GM19463 (cell line): Measurements from ENCODE around the gene RAB7B.
"Not testable (repeated sequence)": the region's sequence is repeated elsewhere in the genome, so short reads cannot be mapped to it uniquely, and the experiment has no call there.

Experiments used
- ATAC-seq: cut with Tn5 transposase; IDR thresholded peaks from one replicate; pipeline ENCODE4 v1.9.1; 2021; ENCODE audit warnings: mild to moderate bottlenecking, moderate library complexity; ENCODE audit not compliant: unreplicated experiment

RAB7B gene

DNA sequence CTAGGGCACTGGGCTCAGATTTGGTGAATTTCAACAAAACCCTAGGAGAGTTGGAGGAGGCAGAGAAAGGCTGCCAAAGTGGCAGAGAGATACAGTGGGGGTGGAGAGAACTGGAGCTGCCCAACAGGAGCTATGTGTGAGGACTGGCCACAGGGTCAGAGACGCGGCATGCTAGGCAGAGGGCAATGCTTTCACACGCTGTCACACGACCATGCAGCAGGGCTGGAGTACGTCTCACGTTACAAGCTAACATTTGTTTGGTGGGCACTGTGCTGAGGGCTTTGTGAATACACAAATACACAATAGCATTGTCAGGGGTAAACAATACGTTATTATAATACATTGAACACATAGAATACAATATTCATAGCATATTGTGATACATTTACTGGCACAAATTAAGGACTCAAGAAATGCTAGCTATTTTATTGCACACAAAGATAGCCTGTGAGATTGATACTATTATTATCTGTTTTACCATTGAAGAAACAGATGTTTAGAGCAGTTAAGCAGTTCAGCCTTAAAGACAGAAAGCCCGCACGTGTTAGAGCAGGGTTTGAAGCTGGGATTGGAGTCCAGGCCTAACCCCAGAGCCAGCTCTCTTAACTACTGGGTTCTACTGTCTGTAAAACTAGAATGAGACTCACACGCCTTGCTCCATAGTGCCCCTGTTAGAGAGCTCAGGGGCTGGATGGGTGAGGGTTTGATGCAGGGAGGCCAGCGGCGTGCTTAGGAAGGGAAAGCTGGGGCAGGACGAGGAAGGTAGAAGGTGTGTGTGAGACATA, 4.5 kb downstream of the RAB7B start:
- ATAC-seq, result no peak

DNA sequence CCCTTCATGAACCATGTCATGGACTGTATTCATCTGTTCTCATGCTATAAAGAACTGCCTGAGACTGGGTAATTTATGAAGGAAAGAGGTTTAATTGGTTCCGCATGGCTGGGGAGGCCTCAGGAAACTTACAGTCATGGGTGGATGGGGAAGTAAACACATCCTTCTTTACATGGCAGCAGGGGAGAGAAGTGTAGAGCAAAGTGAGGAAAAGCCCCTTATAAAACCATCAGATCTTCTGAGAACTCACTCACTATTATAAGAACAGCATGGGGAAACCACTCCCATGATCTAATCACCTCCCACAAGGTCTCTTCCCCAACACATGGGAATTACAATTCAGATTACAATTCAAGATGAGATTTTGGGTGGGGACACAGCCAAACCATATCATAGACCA, 6.6 kb downstream of the RAB7B start:
- not testable (repeated sequence) for ATAC-seq

DNA sequence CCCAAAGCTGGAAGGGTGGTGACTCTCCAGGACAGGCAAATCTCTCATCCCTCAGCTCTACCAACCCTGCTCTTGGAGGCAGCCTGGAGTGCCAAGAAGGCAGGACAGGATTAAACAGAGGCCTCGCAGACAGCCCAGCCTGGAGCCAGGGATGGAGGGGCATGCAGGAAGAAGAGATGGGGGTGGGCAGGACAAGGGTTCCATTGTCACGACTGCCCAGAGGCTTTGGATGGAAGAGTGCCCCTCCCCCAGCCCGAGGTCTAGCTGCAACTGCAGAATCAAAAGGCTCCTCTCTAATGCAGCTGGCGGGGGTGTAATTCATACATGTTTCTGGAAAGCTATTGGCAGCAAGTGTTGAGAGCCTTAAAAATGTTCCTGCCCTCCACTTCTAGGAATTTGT, 8.8 kb downstream of the RAB7B start:
- no peak for ATAC-seq

DNA sequence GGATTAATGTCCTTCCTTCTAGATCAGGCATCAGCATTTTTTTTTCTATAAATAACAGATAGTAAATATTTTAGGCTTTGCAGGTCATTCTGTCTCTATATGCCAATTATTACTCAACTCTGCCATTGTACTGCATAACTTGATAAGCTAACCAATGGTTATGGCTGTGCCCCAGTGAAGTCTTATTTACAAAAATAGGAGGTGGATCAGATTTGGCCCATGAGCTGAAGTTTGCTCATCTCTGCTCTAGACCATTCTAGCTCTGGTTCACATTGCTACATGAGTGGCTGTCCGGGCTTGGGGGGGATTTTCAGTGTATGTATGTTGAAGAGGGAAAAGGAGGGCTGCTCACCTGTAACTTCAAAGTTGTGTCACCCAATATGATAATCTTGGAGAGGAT, 10.1 kb downstream of the RAB7B start:
- no peak for ATAC-seq

DNA sequence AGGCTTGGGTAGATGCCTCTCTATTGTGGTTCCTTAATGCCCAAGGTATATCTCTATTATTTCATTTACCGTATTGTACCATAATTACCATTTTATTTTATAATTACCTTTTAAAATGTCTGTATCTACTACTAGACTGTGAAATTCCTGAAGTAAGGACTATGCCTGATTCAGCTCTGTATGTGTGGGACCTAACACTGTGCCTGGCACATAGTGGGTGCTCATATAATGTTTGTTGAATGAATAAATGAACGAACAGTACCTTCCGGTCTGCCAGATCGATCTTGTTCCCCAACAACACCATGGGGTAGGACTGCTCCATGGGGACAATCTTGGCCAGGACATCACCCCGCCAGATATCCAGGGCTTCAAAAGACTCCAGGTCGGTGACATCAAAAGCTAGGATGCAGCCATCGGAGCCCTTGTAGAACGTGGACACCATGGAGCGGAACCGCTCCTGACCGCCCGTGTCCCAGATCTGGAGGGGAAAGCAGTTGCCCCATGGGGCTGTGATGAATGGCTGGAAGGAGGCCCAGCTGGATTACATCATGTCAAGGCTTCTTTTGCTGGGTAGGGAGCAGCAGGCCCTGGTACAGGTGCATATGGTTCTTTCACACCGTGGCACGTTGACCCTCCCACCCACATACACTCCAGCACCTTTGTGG, 10.8 kb downstream of the RAB7B start:
- no peak for ATAC-seq

DNA sequence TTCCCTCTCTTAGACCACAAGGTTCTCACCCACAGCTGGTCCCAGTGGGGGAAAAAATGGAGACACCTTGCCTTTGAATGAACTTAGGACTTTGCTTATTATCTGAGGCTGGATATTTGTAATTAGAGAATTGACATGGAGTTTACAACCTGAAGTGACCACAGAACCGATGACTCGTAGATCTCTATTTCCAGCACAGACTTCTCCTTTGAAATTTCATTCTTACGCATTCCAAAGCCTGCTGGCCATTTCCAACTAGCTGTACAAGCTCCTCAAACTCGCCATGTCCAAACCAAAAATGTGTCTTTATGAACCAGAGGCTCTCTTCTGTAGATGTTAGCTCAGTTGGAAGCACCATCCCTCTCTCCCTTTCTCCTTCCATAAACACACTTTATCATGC, 12.0 kb downstream of the RAB7B start:
- no peak for ATAC-seq

DNA sequence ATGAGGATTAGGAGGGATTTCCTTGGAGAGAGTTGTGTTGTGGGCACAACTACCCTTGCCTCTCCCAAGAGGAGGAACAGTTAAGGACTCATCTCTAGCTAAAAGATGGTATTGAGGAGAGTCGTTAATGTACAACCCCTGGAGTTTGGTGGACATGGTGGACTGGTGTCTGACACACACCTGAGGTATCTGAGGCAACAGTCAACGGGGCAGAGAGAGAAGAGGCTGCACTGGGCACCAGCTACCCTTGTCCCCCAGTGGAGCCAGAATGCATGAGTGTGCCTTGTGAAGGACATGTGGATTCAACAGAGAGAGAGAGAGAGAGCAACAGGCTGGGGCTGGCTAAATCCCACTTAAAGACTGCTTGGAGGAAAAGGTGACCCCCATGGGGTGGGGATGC, 13.0 kb downstream of the RAB7B start:
- no peak for ATAC-seq

DNA sequence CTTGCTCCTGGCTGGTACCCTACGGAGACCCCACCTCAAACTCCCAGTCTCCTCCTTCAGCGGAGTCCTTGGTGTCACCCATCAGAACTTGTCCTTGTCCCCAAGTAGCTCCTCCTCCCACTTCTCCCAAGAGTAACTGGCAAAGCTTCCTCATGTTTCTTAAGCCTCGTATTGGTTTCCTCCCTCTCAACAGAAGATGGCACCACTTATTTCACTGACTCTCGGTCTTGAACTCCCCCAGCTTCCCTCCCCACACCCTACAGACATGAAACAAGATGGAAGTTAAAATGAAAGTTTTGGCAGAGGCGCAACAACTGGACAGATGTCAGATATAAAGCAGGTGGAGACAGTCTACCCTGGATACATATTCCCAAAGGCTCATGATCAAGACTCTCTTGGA, 13.4 kb downstream of the RAB7B start:
- no peak for ATAC-seq

DNA sequence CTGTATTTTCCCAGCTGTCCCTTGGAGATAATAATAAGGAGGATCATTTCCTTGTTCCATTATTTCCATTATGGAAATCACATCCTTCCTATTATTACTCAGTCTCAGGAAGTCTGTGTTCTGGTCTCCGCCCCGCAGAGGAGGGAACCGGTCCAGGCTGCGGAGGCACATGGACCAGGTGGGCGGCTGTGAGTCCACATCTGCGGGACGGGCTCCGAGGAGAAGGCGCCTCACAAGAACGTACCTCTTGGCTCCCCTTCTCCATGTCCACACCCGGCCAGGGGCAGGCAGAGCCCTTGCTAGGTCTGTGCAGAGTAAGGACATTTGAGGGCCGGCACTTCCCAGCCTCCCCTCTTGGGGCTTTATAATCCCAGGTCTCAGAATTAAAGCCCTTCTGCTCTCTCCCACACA, 14.6 kb downstream of the RAB7B start:
- ATAC-seq, result no peak

DNA sequence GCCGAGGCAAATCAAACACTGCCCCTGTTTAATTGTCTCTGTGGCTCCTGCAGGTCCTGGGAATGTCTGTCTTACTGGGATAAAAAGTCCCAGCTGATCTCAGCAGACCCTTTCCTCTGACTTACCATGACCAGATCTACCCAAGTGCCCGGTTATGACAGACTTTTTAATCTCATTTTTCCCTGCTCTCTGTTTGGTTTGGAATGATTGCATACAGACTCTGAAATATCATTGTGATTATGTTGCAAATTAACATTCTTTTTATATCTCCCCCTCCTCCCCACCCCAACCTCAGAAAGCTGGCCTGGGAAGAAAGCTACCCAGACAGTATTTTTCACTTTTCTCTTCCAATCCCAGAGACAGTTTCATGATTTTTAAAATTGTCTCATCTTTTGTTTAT, 16.3 kb downstream of the RAB7B start:
- ATAC-seq, result no peak

DNA sequence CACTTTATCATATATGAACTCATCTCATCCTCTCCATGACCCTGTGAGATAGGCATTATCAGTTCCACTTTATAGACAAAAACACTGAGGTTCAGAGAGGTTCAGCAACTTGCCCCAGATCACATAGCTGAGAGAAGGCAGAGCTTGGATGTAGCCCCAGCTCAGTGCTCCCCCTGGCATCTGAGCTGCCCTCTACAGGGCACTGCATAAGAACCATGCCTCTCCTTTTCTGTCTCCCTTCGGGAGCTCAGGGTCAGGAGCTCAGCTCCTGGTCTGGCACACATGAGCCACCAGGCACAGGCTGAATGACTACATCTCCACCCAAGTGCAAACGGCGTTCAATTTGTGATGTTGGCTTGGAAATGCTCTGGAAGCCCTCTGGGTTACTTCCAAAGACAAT, 16.9 kb downstream of the RAB7B start:
- no peak for ATAC-seq

DNA sequence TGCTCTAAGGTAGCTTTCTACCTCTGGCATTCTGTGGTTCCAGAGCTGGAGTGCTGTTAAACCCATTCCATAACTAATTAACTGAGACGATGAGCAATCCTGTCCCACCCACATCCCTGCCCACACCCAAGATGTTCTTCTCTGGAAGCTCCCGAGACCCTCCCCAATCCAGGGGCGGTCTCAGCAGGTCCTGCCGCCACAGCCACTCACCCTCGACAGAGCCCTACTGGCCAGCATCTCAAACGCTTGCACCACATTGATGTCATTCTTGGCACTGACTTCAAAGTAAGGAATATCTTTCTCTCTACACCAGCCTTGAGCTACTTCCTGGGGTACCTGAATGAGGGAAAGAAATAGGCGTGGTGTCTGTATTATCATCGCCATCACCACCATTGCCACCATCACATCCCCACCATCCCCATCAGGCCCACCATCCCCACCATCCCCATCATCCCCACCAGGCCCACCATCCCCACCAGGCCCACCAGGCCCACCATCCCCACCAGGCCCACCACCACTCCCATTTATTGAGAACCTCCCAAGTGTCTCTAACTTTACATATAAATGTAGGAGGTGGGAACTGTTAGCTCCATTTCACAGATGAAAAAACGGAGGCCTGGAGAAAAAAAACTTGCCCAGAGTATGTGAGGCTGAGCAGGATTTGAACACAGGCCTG, 17.7 kb downstream of the RAB7B start:
- ATAC-seq, result no peak

DNA sequence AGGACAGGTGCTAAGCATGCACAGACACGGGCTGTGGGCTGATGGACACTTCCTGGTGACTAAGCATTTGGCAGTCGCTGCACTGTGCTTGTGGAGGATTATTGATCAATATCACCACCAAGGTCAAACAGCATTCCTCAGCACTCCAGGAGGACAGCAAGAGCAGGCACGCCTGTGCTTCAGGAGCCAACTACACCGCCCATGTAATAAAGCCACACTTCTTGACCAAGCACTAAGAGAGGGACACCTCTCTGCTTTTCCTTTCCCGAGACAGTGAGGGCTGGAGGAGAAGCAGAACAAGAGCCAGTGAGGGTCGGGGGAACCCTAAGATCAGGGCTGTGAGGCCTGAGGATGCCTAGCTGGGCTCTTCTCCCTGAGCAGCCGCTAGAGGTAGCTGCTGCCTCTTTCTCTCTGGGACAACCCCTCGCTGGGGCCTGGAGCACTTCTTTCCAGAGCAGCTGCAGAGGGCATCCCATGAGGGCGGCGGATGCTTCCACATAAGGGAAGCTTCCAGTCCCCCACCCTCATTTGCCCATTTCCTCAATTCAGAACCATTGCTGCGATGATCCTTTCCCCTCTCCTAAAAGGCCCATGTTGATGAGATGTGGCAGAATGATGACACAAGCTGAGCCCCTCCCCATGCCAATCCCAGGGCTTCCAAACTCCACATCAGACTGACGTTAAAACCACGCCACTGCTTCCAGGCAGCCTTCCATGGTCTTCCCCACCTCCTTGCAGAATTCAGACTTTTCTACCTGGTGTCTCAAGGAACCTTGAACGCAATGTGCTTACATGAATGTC, 19.1 kb downstream of the RAB7B start:
- ATAC-seq, result no peak

DNA sequence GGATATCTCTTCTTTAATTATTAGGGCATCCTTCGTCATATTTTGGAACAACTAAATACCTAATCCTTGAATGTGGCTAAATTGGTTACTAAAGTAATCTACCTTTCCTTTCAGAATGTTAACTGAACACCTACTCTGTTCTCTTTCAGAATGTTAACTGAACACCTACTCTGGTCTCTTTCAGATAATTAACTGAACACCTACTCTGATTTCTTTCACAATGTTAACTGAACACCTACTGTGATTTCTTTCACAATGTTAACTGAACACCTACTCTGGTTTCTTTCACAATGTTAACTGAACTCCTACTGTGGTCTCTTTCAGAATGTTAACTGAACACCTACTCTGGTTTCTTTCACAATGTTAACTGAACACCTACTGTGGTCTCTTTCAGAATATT, 21.9 kb downstream of the RAB7B start:
- no peak for ATAC-seq

DNA sequence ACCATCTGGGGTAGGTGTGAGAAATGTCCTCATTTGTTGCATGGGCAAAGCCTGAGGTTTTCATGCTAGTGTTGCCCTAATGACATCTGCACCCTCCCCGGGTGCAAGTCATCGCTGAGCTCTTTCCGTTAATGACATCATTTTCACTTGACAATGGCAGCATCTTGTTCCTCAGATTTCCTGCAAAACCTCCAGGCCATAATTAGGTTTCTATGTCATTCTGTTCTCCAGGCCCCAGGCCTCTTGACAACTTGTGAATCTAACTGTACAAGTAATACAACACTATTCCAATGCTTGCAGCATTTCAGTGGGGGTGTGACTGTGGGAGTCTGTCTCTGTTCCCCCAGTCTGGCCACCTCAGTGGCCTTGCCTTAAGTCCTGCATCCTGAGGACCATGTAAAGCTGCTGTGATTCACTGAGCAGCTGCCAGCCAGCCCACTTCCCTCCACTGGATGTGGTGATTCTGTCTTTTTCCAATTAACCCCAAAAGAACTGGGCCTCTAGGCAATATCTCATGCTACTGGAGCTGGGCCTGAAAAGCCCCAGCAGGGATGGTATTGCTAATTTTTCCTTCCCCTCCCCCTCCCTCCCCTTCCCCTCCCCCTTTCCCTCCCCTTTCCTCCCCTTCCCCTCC, 22.8 kb downstream of the RAB7B start:
- ATAC-seq, result no peak

DNA sequence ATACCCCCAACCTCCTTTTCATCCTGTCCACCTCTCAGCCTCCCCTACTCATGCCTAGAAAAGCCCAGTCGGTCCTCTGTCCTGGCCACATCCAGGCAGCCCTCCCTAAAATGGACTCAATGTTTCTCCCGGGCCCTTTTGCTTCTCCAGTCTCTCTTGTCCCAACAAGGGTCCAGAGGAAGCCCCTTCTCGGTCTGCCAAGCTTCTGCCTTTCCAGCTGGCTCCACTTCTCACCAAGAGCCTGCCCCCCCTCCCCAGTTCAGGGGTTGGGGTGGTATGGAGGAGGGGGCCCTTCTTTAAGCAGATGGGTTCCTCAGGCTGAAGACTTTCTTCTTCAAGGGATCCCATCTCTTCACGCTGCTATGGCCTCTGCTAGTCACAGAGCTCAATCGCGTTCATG, 23.9 kb downstream of the RAB7B start:
- no peak for ATAC-seq

DNA sequence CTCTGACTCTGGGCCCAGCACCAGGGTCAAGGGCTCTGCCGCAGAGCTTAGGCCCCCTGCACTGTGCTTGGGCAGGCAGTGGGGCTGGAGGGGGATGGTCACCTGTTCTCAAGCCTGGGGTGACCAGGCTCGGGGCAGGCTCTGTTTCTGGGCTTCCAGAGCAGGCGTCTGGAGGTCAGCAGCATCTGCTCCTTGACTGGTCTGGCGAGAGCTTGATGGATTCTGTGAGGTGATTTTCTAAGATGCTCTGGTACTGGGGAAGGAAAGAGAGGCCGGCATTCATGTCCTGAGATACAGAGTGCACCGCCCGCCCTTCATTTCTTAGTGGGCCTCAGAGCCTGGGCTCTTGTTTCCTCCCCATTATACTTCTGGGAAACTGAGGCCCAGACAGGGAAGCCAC, 24.5 kb downstream of the RAB7B start:
- ATAC-seq, result no peak

DNA sequence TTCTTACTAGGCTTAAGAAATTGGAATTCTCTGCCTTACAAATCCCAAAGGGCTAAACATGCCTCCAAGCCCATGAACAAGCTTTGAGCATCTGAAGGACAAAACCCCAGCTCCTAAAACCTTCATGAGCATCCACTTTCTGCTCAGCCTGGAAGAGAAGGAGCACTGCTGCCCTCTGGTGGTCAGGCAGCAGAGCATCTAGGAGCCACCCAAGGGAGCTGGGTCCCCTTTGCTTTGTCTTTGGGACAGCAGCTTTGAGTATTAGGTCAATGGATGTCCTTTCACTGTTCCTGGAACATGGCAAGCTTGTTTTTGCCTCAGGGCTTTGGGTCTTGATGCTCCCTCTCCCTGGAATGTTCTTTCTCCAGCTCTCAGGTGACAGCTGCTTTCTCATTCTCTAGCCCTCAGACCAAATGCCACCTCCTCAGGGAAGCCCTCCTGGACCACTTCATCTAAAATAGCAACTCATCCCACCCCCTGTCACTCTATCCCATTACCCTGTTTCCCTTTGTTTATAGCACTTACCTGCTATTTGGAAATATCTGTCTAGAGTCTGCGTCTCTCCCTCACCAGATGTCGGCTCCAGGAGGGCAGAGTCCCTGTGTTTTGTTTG, 25.7 kb downstream of the RAB7B start:
- ATAC-seq, result no peak

DNA sequence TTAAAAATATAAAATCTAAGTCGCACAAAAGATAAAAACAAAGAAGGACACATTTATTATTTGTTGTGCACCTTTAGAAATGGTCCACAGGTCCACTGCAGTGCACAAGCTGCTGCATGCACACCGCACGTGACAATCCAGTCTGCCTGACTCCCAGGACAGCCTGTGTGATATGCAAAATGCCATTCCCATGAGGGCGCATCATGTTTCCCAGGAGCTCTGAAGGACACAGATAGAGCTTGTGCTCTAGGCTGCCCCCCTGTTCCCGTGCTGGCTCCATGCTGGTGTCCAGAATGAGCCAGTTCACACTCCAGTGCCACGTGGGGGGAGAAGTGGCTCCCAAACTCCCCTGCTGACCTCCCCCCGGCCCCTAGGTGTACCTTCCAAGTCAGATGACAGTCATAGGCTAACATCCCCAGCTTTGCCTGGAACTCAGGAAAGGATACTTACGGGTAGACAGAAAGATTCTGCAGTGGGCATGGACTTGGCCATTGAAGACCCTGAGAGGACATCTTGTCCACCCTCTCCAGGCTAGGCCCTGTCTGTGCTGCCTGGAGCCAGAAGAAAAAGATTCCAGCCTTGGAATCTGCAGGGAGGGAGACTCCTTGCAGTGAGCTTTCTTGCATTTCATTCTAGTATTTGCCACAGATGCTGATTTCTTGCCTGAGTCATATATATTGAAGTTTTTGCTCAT, 26.3 kb downstream of the RAB7B start:
- ATAC-seq, result no peak

DNA sequence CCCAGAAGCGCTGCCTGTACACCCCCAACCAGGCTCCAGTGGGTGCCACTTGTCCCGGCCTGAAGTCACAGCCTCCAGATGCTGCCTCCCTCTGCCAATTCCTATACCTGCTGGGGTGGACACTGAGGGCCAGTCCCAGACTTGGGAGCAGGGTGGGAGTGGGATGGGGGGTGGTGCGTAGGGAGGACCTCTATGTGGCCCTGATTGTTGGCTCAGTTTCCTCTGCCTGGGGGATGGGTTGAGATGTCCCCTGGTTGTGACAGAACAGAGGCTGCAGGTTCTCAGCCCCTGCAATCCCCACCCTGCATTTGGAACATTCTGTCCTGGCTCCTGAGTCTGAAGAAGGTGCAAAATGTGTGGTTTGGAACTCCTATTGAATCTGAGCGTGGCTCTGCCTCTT, 27.2 kb downstream of the RAB7B start:
- ATAC-seq, result no peak
